ENCODE measurements around the gene CDC42SE1. TPM values are rescaled to one million over a fixed set of nuclear protein-coding genes. Genes with fewer than 3 reads are reported as not detected.
A peak's percentile ranks its signal among the peaks of the same experiment; 100 is the strongest.

The CDC42SE1 gene
- total RNA-seq, 1 donor from 2014 or later = 24.3 TPM

DNA sequence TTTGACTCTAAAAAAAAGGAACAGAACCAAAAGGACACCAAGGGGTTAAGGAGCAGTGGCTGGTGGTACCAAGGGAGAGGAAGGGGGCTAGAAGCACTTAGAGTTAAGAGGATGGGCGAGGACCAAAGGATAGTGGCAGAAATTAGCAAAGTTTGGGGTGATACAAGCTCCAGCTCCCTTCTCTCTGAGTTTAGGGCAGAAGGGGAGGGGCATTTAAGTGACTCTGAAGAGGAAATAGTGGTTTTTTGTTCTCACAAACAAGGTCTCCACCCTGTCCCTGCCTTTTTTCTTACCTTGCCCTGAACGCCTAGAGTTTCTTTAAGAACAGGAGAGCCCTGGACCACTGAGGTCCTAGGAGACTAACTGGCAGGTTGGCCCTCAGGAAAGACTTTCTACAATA, 3.3 kb downstream of the CDC42SE1 start:
- DNase-seq (no peak), ATAC-seq (ENCODE audit: poor library complexity) (no peak)
- intact Hi-C loops (cut with DNase I) = no loop called here

DNA sequence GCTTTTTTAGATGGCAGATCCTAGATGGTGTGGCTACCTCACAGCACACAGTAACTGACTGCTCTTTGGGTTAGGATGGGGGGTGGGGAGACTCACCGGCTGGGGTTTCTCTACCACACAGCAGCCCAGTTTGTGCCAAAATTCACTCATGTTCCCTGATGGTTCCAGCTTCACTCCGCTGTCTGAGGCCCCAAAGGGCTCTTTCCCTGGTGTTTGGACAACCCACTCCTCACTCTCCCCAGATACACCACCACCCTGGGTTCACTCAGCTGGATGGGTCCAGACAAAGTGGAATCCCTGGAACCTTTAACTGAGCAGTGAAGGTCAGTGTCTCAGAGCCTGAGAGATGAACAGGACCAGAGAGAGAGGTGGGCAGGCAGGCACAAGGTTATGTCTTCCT, 3.8 kb downstream of the CDC42SE1 start:
- intact Hi-C loops (cut with DNase I) = no loop called here
- ATAC-seq (ENCODE audit: poor library complexity) (no peak), DNase-seq (no peak)

DNA sequence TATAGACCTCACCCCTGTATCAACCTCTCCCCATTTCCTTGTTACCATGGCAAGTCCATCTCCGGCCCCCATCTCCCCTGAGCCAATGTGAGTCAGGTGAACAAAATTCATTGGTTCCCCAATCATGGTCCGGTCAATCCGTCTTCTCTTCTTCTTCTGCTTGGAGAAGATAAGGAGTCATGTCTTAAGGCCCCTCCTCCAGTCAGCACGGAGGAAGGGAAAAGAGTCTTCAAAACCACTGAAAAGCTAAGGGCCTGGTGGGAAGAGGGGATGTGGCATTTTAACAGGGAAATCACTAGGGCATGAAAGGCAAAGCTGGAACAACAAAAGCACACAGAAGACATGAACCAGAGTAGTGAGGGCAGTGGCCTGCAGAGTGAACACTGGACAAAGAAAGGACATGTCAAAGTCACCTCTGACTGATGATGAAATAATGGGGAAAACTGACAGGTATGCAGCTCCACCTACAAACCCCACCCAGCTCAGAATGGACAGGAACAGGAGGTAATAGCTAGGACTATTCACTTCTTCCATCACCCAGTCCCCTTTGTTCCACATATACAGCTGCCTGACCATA, 4.4 kb downstream of the CDC42SE1 start:
- ATAC-seq (ENCODE audit: poor library complexity) (no peak), DNase-seq (no peak)
- intact Hi-C loops (cut with DNase I) = no loop called here

DNA sequence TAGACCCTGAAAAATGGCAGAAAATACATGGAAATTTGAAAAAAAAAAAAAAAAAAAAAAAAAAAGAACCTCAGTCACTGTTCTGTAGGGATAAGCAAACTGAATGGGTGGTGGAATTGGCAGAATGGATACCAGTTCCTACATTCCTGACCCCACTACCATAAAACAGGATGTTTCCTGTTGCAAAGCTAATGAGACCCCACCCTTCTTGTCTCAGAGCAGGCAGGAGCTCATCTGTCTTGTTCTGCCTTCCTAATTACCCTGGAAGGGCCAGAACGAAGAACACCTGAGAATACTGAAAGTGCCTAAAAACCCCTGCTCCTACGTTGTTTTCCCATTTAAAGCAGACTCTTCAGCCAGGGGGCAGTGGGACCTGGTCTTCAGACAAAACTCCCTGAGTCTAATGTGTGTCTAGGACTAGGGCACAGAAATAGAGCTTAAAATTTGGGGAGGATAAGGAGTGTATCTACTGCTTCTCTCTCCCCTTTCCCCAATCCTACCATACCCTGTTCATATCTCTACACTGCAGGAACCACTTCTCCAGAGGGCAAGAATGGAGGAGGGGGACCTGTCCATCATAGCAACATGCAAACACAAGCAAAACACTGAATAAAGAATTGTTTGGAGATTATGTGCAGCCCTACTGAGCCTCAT, 7.9 kb downstream of the CDC42SE1 start:
- ATAC-seq (ENCODE audit: poor library complexity) (no peak), DNase-seq (no peak)
- intact Hi-C loops (cut with DNase I) = no loop called here

DNA sequence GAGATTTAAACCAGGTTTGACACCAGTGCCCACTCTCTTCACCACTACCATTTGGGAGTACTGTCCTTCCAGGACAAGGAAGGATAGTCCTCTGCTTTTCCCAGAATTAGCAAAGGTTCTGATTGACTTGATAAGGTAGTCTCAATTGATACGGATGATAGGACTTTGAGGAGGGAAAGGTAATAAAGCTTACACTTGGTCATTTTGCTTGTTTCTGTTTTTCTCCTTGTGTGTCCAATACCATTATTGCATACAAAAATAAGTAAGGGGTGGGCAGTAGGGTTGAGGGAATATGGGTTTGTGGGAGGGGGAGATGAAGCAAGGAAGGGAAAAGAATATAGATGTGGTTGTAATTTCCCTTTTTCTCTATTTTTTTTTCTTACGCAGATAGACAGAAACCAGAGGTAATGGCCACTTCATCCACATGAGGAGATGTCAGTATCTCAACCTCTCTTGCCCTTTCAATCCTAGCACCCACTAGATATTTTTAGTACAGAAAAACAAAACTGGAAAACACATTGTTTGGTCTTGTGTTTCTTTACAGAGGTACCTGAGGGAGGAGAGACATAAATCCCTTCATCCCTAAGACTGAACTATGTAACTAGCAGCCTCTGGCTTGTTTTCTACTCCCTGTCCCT, 9.3 kb downstream of the CDC42SE1 start:
- intact Hi-C loops (cut with DNase I) = no loop called here
- ATAC-seq (ENCODE audit: poor library complexity) (no peak), DNase-seq (no peak)

DNA sequence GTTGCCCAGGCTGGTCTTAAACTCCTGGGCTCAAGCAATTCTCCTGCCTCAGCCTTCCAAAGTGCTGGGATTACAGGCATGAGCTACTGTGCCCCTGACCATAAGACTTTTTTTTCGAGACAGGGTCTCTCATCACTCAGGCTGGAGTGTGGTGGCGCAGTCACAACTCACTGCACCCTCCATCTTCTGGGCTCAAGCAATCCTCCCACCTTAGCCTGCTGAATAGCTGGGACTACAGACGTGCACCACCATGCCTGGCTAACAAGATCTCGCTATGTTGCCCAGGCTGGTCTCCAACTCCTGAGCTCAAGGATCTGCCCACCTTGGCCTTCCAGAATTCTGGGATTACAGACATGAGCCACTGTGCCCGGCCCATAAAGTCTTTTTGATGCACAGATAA, 10.0 kb downstream of the CDC42SE1 start:
- DNase-seq (no peak), ATAC-seq (ENCODE audit: poor library complexity) (no peak)
- intact Hi-C loops (cut with DNase I) = no loop called here

DNA sequence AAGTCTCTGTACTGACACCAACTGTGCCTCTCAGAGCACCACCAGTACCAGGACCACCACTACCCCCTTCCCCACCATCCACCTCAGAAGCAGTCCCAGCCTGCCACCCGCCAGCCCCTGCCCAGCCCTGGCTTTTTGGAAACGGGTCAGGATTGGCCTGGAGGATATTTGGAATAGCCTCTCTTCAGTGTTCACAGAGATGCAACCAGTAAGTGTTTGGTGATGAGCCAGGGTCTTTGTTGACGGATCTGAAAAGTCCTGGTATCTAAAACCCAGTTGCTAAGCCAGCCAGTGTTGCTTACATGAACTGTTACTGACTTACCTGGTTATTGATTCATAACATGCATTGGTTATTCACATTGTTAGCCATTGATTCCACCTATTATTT, 10.8 kb downstream of the CDC42SE1 start:
- ATAC-seq (ENCODE audit: poor library complexity) (no peak), DNase-seq (no peak)
- intact Hi-C loops (cut with DNase I) = no loop called here

DNA sequence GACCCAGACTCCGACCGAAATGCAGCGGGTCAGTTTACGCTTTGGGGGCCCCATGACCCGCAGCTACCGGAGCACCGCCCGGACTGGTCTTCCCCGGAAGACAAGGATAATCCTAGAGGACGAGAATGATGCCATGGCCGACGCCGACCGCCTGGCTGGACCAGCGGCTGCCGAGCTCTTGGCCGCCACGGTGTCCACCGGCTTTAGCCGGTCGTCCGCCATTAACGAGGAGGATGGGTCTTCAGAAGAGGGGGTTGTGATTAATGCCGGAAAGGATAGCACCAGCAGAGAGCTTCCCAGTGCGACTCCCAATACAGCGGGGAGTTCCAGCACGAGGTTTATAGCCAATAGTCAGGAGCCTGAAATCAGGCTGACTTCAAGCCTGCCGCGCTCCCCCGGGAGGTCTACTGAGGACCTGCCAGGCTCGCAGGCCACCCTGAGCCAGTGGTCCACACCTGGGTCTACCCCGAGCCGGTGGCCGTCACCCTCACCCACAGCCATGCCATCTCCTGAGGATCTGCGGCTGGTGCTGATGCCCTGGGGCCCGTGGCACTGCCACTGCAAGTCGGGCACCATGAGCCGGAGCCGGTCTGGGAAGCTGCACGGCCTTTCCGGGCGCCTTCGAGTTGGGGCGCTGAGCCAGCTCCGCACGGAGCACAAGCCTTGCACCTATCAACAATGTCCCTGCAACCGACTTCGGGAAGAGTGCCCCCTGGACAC, 11.3 kb downstream of the CDC42SE1 start:
- DNase-seq (peak; percentile 82), ATAC-seq (ENCODE audit: poor library complexity) (peak; percentile 83)
- intact Hi-C loops (cut with DNase I) = no loop called here

DNA sequence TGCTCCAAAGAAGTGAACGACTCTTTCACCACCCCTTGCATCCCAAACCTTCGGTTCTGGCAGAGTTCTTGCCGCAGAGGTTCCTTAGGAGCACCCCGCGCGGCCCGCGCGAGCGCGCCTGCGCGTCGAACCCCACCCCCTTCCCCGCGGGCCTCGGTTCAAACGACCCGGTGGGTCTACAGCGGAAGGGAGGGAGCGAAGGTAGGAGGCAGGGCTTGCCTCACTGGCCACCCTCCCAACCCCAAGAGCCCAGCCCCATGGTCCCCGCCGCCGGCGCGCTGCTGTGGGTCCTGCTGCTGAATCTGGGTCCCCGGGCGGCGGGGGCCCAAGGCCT, 11.9 kb downstream of the CDC42SE1 start, which contains the start of gene C1orf56:
TSS of gene C1orf56 (plus strand) at position 161 of the 334 bp plus-strand sequence. CDS start at position 258, 97 bp downstream.
- intact Hi-C loops (cut with DNase I) = no loop called here
- DNase-seq = peak; percentile 81
- peak; percentile 90 for ATAC-seq (ENCODE audit: poor library complexity)

DNA sequence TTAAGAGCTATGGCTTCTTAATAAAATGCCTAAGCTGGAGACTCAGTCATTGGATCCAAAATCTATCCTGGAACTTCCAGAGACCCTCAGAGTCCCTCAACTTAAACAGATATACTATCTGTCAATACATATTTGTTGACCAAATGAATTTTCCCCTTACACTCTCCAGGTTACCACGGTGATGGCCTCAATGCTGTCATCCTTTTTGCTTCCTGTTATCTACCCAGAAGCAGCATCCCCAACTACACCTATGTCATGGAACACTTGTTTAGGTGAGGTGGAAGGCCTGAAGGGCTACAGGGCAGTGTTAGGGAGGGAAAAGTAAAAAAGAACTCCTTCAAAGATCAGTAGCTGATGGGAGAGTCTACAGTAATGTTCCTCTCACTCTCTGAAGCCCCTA, 16.3 kb downstream of the CDC42SE1 start:
- DNase-seq = no peak
- no peak for ATAC-seq (ENCODE audit: poor library complexity)
- intact Hi-C loops (cut with DNase I) = no loop called here

DNA sequence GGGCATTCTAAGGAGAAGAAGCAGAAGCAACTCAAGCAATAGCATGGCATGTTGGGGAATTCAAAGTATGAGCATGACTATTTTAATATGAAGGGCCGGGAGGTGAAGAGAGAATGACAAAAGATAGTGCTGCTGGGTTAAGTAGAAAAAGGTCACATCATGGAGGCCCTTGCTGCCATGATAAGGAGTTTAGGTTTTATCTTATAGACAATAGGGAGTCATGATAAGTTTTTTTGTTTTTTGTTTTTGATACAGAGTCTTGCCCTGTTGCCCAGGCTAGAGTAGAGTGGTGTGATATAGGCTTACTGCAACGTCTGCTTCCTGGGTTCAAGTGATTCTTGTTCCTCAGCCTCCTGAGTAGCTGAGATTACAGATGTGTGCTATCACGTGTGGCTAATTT, 19.9 kb downstream of the CDC42SE1 start:
- no peak for ATAC-seq (ENCODE audit: poor library complexity)
- no peak for DNase-seq
- intact Hi-C loops (cut with DNase I) = no loop called here

DNA sequence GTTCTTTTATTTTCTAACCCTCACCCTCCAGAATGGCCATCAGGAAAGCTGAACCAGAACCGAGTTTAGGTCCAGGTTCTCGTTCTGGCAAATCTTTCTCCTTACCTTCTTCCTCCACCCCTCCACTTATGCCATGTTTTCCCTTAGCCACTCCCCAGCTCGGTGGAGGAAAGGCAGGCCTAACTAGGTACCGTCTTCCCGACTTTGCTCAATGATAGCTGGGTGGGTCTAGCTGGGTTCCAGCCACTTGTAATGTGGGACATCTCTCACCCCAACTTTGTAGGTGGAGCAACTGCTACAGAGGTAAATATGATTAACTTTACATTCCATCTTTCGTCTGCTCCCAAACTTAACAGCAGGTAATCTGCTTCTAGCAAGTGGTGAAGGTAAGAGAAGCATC, 22.4 kb downstream of the CDC42SE1 start:
- ATAC-seq (ENCODE audit: poor library complexity) (no peak), DNase-seq (no peak)
- intact Hi-C loops (cut with DNase I) = no loop called here

DNA sequence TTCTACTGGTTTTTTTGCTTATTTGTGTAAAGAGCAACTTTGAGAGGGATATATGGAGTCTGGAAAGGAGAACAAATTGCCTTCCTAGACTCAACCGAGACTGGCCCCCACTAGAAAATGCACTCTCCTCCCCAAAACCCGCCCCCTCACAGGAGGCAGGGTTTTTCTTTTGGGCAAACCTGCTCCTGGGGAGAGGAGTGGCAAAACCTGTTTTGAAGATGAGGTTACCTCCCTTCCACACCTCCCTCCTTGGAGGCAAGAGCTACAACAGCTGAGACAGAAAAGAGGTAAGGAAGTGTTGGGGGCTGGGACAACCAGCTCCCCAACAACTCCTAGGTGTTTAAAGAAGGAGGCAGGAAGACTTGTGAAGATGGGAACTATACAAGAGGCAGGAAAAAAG, 23.1 kb downstream of the CDC42SE1 start, which contains the start of gene BNIPL:
TSS of gene BNIPL (plus strand) at position 231 of the 400 bp plus-strand sequence. CDS start at position 371, 140 bp downstream.
- intact Hi-C loops (cut with DNase I) = no loop called here
- ATAC-seq (ENCODE audit: poor library complexity) (no peak), DNase-seq (no peak)

DNA sequence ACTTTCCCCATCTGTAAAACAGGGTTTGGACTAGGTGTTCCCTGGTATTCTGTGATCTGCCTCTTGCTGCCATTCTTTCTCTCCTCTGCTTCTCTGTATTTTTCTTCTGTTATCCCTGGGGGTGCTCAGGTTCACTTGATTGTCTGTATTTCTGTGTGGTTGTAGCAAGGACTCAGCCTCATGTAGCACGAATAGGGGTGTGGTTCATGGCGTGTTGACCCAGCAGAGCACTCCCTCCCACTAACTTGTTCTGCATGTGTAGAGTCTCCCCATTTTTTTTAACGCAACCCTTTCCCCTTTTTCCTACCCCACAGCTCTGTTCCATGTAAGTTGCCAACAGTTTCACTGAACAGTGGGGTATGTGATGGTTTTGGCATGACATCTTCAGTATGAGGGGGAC, 24.3 kb downstream of the CDC42SE1 start:
- DNase-seq = no peak
- ATAC-seq (ENCODE audit: poor library complexity) = no peak
- intact Hi-C loops (cut with DNase I) = no loop called here

DNA sequence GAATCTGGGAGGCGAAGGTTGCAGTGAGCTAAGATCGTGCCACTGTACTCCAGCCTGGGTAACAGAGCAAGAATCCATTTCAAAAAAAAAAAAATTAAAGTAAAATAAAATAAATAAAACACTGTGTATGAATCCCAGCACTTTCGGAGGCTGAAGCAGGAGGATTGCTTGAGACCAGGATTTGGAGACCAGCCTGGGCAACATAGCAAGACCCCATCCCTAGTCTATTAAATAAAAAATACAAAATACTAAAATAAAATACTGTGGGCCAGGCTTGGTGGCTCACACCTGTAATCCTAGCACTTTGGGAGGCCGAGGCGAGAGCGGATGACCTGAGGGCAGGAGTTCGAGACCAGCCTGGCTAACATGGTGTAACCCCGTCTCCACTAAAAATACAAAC, 27.3 kb downstream of the CDC42SE1 start:
- no peak for ATAC-seq (ENCODE audit: poor library complexity)
- intact Hi-C loops (cut with DNase I) = no loop called here

DNA sequence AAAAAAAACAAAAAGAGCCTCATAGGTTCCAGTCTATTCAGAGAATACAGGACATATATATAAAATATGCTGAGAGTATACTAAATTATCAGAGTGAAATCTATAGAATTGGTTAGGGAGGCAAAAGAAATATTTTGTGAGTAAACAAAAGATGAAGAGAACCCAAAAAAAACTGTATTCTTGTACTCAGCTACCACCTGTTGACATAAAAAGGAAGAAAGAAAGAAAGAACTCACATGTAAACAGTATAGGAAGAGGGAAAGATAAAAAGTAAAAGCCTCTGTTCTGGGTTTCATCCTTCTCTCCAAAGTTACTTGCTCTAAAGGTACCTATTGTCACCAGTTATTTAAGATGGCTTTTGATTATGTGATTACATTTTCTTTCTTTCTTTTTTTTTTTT, 33.0 kb downstream of the CDC42SE1 start:
- no peak for ATAC-seq (ENCODE audit: poor library complexity)
- no peak for DNase-seq
- intact Hi-C loops (cut with DNase I) = no loop called here

More for the DNA sequence above, 27.3 kb downstream of the CDC42SE1 start:
- DNase-seq = no peak

DNA sequence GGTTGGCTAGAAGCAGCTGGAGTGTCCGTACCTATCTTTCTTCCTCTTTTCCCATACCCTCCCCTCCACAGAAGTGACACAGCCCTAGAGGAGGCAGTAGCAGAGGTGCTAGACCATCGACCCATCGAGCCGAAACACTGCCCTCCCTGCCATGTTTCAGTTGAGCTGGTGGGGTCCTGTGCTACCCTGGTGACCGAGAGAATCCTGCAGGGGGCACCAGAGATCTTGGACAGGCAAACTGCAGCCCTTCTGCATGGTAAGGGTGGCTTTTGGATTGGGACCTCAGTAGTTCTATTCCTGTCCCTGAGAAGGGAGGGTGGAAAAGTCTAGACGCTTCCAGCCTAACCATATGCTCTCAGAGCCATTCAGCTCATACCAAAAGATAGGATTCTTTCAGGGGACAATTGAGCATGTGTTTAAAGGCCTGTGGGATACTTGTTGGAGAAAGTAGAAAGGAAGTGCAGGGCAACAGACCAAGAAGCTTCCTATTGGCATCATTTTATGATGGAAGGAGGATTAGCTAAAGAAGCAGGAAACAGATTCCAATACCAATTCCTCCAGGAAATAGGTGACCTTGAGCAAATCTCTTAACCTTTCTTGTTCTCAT, 34.8 kb downstream of the CDC42SE1 start:
- DNase-seq (peak; percentile 84), ATAC-seq (ENCODE audit: poor library complexity) (peak; percentile 75)
- intact Hi-C loops (cut with DNase I) = no loop called here

DNA sequence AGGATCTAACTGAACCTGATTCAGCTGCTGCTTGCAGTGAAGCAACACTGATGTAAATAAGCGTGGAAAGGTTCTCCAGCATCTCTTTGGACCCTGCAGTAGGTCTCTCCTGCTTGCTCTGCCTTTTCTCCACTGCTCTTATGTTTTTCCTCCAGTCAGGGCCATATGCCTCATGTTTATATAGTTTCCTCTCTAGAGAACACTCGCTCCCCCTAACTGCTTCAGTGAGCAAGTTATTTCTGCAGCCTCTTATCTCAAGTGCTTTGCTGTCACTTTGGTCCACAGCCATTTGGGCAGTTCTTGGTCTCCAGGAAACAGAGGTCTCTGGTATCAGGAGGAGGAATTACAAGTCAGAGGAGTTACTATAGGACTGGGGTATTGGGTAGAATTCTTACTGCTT, 45.9 kb downstream of the CDC42SE1 start:
- ATAC-seq (ENCODE audit: poor library complexity) (peak; percentile 82), DNase-seq (no peak)
- intact Hi-C loops (cut with DNase I) = no loop called here

All from Right ventricle myocardium superior (tissue), 1 donor.